Prostate gland (tissue), 2 donors: ENCODE measurements around the gene AGXT. TPM values are rescaled to one million over a fixed set of nuclear protein-coding genes. Genes with fewer than 3 reads are reported as not detected.

ENCODE experiments used
- DNase-seq: peaks from one replicate; pipeline ENCODE4 v3.0.0-alpha.2; 2019; ENCODE audit warnings: low spot score
- H3K27ac ChIP-seq, 2 donors: fragments of 200-600 bp; sonication (generic); 2 replicates each; pipeline ENCODE4 v1.5.1; 2017 to 2019
- H3K27me3 ChIP-seq: fragments of 200-600 bp; sonication (generic); replicated peaks from 2 replicates; pipeline ENCODE4 v1.5.1; 2019; ENCODE audit not compliant: insufficient read depth
- H3K36me3 ChIP-seq, 2 donors: fragments of 200-600 bp; sonication (generic); 1 replicate in 1 of 2; 2 replicates in 1 of 2; pipeline versions ENCODE4 v1.5.1 to v1.8.1; 2017 to 2019
- H3K4me1 ChIP-seq: fragments of 200-600 bp; sonication (generic); replicated peaks from 2 replicates; pipeline ENCODE4 v1.5.1; 2019
- H3K4me3 ChIP-seq, 2 donors: fragments of 200-600 bp; sonication (generic); 2 replicates each; pipeline ENCODE4 v1.5.1; 2017 to 2019
- H3K9me3 ChIP-seq: fragments of 200-600 bp; sonication (generic); 2 replicates; pipeline ENCODE4 v1.5.1; 2017
- POLR2A ChIP-seq: fragments of 450-650 bp; IDR thresholded peaks from one replicate; pipeline ENCODE4 v1.6.1; 2016; ENCODE audit warnings: antibody characterized with exemption, mild to moderate bottlenecking
- POLR2AphosphoS5 ChIP-seq: sonication (generic); formaldehyde crosslinking; IDR thresholded peaks from one replicate; pipeline ENCODE4 v1.6.1; 2017; ENCODE audit warnings: antibody characterized with exemption
- WGBS: methylation state at CpG from one replicate; pipeline ENCODE4 v1.1.5; 2018; 5-methylcytosine and 5-hydroxymethylcytosine counted together
- intact Hi-C: fragments of 100-400 bp; cut with DNase I; formaldehyde crosslinking; loops from one replicate; pipeline ENCODE4 v1.14.2; 2022
- total RNA-seq, 2 donors: library from RNA; depleted of rRNA; stranded (reverse); fragments of >200 nt; gene quantifications; one replicate each; pipeline ENCODE4 v1.1.0, GENCODE V29; 2016
- TF ChIP-seq, protein P1 (sequence below), 4 experiments: fragments of 200-600 bp in 2 of 4; fragments of 450-650 bp in 2 of 4; sonication (generic) in 2 of 4; IDR thresholded peaks; 1 replicate in 3 of 4; 2 replicates in 1 of 4; pipeline ENCODE4 v1.5.1; 2016 to 2019; ENCODE audit warnings: antibody characterized with exemption in 4 of 4, mild to moderate bottlenecking in 2 of 4, moderate library complexity in 2 of 4

Gene AGXT
- total RNA-seq, 2 donors from 2014 or later, result not detected

- 16% methylated on average over 16 of the region's 24 CpGs for WGBS
- no peak overlapping the region for H3K27ac ChIP-seq
- H3K9me3 ChIP-seq, result no peaks in the 10 kb centered on the region
- H3K36me3 ChIP-seq, result no peaks in the 10 kb centered on the region
- no peaks in the 10 kb centered on the region for H3K27me3 ChIP-seq
- DNase-seq, result no peak
- no peak for TF ChIP-seq POLR2A
- TF ChIP-seq, protein P1, sequence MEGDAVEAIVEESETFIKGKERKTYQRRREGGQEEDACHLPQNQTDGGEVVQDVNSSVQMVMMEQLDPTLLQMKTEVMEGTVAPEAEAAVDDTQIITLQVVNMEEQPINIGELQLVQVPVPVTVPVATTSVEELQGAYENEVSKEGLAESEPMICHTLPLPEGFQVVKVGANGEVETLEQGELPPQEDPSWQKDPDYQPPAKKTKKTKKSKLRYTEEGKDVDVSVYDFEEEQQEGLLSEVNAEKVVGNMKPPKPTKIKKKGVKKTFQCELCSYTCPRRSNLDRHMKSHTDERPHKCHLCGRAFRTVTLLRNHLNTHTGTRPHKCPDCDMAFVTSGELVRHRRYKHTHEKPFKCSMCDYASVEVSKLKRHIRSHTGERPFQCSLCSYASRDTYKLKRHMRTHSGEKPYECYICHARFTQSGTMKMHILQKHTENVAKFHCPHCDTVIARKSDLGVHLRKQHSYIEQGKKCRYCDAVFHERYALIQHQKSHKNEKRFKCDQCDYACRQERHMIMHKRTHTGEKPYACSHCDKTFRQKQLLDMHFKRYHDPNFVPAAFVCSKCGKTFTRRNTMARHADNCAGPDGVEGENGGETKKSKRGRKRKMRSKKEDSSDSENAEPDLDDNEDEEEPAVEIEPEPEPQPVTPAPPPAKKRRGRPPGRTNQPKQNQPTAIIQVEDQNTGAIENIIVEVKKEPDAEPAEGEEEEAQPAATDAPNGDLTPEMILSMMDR (IDR thresholded peaks at IDR 0.05), result no peak
- TF ChIP-seq POLR2AphosphoS5, result no peak
- H3K4me1 ChIP-seq, result no peaks in the 10 kb centered on the region
- no peak overlapping the region for H3K4me3 ChIP-seq
- intact Hi-C loops, result no loop called here
These were observed 48.0 kb downstream of the AGXT start for GRCh38 chr2:240916571-240917008.

DNA sequence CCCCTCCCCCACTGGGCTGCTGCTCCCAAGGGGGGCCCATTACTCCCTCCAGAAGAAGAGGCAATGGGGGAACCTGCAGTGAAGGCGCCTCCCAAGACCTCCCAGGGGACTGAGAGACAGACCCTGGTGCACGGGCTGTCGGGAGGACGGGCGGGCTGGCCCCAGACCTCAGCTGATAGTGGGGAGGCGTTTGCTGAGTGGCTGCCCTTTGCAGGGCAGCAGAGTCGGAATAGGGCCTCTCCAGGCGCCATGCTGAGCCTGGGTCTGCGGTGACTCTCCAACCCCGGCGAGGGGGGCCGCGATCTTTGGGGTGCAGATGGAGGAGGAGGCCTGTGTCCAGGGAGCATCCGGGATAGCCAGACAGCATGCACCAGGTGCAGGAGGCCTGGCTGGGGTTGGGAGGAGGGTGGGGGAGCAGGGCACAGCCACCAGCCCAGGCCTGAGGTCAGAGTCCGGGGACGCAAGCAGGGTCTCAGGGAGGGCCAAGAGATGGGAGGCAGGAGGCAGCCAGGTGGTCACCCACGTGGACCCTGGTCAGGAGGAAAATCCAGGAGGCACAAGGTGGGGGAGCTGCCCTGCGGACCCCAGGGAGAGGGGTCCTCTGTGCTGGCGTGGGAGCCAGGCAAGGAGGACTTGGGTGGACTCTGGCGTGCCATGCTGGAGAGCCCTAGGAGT, 48.5 kb downstream of the AGXT start:
- Histone ChIP-seq H3K27ac (no peak overlapping the region), H3K36me3 (no peaks in the 10 kb centered on the region), H3K27me3 (no peaks in the 10 kb centered on the region), H3K9me3 (no peaks in the 10 kb centered on the region), H3K4me3 (no peak overlapping the region), H3K4me1 (no peaks in the 10 kb centered on the region)
- 88% methylated on average over 15 of the region's 20 CpGs for WGBS
- DNase-seq, result no peak
- intact Hi-C loops, result no loop called here
- TF ChIP-seq POLR2AphosphoS5 (no peak), POLR2A (no peak)
- TF ChIP-seq, protein P1 (IDR thresholded peaks at IDR 0.05), result no peak

DNA sequence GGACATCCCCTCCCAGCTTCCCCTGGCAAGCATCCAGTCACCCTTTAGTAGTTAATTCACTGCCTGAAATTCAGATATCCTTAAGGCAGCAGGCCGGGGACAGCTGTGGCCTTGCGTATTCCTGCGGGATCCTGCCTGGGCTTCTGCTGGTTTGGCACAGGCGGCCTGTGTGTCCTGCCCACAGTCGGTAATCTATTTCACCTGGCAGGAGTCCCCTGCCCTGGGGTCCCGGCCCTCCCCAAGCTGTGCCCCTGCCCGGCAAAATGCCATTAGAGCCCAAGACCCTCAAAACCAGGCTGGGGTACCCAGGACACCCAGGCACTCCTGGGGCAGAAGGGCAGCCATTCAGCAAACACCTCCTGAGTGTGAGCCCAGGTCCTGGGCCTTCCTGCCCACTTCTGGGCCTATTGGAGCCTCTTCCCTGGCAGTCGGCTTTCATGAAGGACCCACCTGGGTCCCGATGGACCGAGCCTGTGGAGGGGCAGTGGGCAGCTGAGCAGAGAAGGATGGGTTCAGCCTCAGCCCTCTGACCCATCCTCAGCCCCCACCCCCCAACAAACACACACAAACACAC, 49.1 kb downstream of the AGXT start:
- no peaks in the 10 kb centered on the region for H3K9me3 ChIP-seq
- no peaks in the 10 kb centered on the region for H3K27me3 ChIP-seq
- no peaks in the 10 kb centered on the region for H3K4me1 ChIP-seq
- 90% methylated on average over 10 of the region's 10 CpGs for WGBS
- H3K4me3 ChIP-seq, result no peak overlapping the region
- intact Hi-C loops, result no loop called here
- TF ChIP-seq, protein P1 (IDR thresholded peaks at IDR 0.05), result no peak
- TF ChIP-seq POLR2A, result no peak
- TF ChIP-seq POLR2AphosphoS5, result no peak
- no peaks in the 10 kb centered on the region for H3K36me3 ChIP-seq
- DNase-seq, result no peak
- H3K27ac ChIP-seq, result no peak overlapping the region

DNA sequence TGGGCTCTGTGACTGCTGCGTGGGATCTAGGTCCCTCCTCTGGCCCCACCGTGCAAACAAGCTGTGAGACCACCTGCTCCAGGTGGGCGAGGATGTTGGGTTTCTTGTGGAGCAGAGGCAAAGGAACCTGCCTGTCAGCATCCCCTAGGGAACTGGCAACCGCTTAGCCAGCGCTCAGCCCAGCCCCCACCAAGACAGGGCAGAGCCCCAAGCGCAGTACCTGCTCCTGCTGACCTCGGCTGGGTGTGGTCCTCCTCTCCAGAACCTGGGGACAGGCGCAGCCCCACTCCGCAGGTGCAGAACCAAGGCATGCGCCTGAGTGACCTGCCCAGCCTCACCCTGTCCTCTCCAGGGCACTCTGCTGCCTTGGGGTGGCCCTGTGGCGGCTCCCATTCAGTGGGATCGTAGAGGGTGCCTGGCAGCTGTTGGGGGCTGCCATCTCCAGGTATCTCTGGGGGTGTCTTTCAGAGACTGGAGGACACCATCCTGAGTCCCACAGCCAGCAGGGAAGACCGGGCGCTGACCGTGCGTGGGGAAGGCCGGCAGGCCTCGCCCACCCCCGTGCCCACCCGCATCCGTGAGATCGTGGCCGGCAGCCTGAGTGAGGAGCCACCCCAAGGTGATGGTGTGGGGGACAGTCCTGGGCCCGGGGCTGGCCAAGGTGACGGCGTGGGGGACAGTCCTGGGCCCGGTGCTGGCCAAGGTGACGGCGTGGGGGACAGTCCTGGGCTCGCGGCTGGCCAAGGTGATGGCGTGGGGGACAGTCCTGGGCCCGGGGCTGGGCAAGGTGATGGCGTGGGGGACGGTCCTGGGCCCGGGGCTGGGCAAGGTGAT, 49.9 kb downstream of the AGXT start:
- WGBS, result 93% methylated on average over 34 of the region's 36 CpGs
- Histone ChIP-seq H3K27ac (no peak overlapping the region), H3K4me1 (no peaks in the 10 kb centered on the region), H3K27me3 (no peaks in the 10 kb centered on the region), H3K4me3 (no peak overlapping the region), H3K36me3 (no peaks in the 10 kb centered on the region), H3K9me3 (no peaks in the 10 kb centered on the region)
- intact Hi-C loops, result no loop called here
- TF ChIP-seq, protein P1 (IDR thresholded peaks at IDR 0.05), result no peak
- TF ChIP-seq POLR2AphosphoS5 (no peak), POLR2A (no peak)
- no peak for DNase-seq
